HG03432 (cell line): ENCODE data around the gene ALDH18A1.
A peak's percentile ranks its signal among the peaks of the same experiment; 100 is the strongest.

Experiments
- ATAC-seq: cut with Tn5 transposase; IDR thresholded peaks from one replicate; pipeline ENCODE4 v1.9.1; 2021; ENCODE audit warnings: mild to moderate bottlenecking, moderate library complexity; ENCODE audit not compliant: unreplicated experiment

The ALDH18A1 gene

DNA sequence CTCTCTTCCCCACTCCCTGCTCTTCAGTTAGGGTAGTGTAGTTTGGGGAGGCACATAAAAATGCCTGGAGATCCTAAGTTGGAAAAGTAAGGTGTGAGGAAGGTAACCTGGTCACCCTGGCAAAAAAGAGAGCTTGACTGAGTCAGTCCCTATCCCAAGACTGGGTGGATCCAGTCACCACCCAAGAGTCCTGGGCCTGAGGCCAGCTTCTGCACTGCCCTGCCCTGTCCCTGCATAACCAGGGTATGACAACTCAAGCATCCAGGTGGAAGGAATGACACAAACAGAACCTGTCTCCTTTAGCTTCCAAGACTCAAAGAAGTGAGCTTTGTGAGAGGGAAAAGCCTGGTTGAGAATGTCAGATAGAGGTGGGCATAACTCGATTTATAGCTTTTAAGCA lies 68.5 kb downstream of the ALDH18A1 start:
- ATAC-seq: no peak

DNA sequence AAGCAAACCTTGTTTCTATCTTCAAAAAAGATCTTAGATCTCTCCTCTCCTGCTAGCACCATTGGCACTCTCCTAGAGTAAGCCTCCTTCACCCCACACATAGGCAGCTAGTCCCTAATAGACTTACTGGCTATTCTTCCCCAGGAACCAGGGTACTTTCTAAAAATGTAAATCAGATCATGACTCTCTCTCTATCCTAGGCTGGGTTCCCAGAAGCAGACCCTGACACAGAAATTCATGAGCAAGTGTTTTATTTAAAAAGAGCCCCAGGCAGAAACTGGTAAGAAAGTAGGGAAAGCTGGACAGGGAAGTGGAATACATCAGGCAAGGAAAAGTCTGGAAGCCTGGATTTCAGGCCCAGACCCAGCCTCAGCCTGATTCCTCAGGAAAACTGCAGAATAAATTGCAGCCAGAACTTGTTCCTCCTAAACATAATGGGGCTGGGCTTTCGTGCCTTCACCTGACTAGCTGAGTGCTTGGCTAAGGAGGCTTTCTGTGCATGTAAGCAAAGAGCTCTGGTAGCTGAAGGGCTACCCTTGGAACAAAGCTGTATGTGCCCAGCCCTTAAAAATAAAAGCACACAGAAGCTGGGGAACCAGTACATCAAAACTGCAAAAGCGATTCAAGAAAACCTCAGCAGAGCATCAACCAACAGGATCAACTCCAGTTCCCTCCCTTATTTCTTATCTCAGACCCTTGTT lies 76.5 kb downstream of the ALDH18A1 start:
- no peak for ATAC-seq

DNA sequence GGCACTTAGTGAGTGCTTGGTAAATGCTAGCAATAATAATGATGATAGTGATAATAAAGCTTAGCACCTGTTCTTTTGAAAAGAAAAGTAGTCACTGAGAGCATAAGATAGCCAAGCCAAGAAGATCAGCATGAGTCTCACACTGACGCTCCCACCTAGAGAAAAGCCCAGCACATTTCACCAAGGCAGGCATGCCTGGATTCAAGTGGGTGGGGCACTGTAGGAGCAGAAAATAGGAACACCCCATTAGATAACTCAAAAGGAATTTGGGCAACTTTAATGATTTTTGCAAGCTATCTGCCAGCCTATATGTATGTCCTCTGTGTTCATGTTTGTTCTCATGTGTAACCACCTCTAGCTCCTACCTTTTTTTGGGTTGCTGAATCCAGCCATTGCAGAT lies 77.2 kb downstream of the ALDH18A1 start:
- no peak for ATAC-seq

DNA sequence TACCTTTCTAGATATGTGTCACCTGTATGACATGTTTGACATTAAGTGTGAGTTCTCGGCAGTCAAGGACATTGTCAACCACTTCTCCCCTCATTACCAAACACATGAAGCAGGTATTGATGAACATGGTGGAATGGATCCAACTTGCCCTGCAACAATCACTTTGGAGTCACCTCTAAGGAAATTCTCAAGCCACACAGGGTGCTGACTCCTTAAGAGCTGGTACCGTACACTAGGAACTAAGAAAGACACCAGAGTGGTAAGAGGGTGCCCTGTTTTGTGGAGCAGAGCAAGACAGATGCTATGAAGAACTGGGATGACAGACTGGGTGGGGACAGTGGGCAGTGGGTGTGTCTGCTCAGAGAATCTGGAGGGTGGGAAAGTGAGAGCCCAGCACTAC lies 77.9 kb downstream of the ALDH18A1 start:
- no peak for ATAC-seq

DNA sequence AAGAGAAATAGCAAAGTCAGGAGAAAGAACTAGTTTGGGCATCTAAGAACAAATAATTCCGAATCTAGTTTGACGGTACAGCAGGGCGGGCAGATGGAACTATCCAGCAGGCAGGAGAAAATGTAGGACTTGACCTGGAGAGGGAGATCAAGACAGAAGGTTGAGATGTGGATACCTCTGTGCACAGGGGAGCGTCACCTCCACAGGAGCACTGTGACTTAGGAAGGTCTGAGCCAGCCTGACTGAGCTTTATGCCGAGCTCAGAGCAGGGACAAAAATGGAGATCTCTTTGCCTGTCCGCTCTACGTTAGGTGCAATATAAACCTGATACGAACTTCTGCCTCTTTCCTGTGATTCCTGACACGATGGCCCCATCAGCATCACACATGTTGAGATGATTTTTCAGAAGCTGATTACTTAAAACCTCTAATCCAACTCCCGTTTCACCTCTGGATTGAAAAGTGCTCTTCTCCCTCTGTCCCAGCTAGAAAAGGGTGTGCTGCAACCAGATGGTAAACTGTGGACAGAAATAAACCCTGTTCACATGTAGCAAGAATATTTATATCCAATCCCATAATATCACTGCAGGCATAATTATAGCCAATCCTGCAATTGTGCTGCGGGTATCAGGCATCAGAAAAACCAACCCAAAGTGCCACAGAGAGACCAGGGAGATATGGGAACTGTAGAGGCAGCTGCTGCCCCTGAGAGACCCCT lies 81.7 kb downstream of the ALDH18A1 start:
- ATAC-seq: no peak

DNA sequence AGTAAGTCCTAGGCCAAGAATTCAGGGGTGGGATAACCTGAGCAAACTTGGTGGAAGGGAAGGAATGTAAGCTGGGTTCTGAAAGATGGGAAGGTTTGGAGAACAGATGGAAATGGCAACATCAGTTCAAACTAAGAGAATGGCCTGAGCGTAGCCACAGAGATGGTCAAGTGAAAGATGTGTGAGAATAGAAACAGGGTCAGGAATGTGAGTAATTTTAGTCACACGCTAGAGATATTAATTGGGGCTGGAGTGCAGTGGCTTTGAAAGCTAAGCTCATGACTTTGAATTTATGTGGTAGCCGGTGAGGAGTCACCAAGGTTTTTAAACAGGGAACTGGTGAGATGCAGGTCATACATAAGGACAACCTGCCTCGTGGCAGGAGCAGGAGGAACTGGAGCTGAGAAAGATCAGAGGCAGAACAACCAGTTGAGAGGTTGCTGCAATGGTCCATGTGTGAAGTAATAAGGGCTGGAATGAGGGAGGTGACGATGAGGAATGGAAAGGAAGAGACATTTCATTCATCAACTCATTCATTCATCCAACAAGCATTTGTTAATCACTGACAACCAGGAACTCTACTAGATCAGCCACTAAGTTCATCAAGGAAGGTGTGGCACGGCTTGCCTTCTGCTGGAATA lies 82.4 kb downstream of the ALDH18A1 start:
- no peak for ATAC-seq

DNA sequence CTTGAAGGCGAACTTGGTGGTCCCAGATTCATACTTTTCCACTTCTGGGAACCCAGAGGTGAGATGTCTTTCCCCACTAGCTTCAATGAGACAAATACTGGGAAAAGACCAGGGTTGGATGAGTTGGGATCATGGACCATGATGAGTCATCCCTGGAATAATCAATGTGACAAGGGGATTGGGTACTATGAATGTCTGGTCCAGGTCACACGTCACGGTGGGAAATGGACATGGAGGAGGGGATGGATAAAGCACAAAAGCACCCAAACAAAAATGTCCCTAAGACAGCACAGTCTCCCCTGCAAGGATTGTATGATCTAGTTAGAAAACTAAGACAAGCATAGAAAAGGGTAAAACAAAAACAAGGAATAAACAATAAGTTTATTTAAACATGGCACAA lies 83.0 kb downstream of the ALDH18A1 start:
- no peak for ATAC-seq

DNA sequence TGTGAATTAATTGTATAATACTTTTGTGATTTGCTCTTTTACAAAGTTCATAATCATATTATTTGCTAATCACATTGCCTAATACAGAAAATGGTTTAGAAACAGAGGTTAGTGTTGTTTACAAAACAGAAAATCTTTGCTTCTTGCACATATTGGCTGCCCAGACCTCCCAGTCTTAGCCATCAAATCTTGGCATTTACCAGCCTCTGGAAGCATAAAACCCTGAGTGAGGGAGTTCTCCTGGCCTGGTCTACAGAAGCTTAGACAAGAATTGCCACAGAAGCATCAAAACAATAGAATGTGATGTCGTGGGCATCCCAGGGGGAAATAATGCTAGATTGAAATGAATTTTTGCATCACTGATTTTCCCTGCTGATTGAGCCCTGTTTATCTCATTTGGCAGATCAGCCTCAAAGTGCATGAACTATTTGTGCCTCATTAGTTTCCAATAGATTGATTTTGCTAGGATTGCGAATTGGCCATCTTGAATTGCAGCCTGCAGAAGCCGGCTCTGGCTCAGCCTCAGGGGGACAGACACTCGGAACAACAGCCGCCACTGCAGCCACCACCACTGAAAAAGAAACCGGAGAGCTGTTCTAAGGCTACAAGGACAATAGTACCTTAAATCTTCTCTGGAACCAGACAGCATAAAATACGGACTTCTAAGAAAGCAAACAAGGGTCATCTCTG lies 84.2 kb downstream of the ALDH18A1 start:
- ATAC-seq: no peak

DNA sequence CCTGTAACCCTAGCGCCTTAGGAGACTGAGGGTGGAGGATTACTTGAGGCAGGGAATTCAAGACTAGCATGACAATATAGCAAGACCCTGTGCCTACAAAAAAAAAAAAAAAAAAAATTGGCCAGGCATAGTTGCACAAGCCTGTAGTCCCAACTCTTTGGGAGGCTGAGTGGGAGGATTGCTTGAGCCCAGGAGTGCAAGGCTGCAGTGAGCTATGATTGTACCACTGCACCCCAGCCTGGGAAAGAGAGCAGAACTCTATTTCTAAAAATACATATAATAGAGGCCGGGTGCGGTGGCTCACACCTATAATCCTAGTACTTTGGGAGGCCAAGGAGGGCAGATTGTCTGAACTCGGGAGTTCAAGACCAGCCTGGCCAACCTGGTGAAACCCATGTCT lies 85.1 kb downstream of the ALDH18A1 start:
- ATAC-seq: no peak

DNA sequence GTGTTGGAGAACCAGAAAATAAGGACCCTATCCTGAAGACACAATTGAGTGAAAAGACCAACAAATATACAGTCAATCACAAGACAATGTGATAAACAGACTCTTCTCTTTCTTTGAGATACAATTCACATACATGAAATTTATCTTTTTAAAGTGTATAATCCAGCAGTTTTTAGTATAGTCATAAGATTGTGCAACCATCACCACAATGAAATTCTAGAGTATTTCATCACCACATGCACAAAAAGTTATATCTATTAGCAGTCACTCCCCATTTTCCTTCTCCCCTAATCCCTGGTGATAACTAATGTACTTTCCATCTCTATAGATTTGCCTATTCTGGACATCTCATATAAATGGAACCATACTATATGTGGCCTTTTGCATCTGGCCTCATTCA lies 87.1 kb downstream of the ALDH18A1 start:
- no peak for ATAC-seq

DNA sequence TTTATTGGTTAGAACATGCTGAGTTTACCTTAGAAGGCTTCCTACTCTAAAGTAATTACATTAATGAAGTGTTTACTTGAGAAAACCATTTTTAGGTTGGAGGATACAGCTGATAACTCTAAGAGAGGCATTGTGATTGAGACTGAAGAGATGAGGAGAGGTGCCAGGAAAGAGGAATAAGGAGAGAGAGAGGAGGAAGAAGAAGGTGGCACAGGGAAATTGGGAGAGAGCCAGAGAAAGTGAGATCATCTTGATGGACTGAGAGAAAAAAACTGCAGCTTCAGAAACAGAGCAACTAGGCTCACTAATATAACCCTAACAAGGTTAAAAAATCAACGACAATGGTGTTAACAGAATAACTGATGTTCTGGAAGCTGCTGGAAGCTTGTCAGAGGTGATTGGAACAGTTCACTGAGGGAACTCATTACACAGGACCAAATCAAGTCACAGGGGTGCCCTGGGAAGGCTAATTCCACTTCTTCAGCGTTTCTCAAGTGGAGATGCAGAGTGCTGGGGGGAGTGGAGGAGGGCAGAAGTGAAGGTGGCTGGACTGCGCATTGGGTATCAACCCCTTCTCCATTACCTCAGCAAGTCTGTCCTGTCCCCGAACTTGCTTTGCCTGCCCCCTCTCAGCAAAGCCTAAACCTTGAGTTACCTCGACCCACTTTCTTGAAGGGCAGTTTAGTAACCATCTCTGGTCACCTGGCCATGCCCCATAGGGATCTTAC lies 88.4 kb downstream of the ALDH18A1 start:
- ATAC-seq: no peak

DNA sequence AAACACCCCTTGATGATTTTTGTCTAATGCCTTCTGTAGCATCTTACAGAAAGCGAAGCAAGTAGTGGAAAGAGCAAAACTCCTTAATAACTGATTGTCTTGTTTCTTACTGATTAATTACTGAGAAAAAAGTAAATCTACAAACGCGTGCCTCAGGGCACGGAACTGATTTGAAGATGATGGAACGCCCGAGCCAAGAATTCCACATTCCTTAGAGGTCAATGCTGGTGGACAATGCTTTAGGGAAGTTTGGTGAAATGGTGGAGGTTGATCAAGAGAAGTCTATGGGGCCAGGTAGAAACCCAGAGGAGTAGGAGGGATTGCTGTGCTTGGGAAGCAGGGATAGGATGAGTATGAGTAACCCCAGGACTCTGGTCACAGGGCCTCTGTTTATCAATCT lies 90.4 kb downstream of the ALDH18A1 start:
- no peak for ATAC-seq

DNA sequence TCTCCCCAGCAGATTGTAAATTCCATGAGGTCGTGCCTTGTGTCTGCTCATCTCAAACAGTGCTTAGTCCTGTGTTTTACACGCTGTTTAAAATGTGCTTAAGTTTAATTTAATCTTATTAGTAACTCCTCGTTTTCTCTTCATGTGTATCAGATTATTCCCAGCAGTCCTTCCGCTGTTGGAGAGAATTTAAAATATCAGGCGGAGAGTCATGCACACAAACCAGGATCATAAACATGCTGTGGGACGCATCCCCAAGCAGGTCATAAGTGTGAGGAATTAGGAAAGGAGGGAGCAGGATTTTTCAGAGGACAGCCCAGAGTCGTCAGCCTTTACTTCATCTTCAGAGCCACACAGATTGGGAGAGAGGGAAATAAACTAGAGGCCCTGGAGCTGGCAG lies 91.2 kb downstream of the ALDH18A1 start:
- no peak for ATAC-seq

DNA sequence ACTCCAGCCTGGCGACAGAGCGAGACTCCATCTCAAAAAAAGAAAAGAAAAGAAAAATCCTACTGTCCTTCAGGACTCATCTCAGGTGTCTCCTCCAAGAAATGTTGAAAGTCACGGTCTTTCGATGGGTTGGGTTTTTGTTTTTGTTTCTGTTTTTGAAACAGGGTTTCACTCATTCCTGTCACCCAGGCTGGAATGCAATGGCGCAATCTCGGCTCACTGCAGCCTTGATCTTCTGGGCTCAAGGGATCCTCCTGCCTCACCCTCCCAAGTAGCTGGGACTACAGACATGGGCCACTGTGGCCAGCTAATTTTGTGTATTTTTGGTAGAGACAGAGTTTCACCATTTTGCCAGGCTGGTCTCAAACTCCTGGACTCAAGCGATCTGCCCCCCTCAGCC lies 92.2 kb downstream of the ALDH18A1 start:
- no peak for ATAC-seq

DNA sequence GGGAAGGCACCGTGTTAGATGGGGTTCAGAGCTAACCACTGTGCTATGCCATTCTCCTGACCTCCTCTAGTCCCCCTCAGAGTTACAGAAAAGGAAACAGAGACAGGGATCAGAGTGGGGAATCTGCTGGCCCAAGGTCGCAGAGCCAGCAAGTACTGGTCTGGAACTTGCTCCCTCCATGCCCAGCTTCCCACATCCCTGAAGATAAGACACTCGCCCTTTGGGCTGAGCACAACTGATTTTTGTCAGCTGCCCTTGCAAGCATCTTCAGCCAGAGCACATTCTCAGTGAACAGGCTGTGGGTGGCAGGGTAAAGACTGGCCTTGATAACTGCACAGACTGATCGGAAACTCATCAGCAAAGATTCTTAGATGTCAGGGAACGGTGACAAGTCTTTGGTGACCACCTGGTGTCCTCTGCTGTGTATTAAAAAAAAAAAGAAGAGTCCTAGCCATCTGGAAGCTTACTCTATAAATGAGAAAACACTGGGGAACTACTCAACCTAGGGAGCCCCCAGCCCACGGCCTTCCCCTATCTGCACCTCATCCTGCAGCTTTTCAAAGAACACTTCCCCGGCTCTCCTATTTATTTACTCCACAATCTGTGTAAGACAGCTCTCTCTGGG lies 94.1 kb downstream of the ALDH18A1 start:
- no peak for ATAC-seq

DNA sequence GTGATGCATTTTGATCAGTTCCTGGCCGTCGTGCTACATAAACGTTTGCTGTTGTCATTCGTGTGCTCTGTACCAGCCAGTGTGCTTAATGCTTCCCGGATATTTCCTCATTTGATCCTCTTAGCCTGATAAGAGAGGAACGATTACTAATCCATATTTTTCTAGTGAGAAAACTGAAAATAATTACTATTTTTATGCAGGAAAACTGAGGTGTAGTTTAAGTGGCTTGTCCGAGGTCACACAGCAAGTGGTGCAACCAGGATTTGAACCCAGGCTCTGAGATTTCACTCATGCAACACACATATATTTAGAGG lies 94.7 kb downstream of the ALDH18A1 start:
- no peak for ATAC-seq

DNA sequence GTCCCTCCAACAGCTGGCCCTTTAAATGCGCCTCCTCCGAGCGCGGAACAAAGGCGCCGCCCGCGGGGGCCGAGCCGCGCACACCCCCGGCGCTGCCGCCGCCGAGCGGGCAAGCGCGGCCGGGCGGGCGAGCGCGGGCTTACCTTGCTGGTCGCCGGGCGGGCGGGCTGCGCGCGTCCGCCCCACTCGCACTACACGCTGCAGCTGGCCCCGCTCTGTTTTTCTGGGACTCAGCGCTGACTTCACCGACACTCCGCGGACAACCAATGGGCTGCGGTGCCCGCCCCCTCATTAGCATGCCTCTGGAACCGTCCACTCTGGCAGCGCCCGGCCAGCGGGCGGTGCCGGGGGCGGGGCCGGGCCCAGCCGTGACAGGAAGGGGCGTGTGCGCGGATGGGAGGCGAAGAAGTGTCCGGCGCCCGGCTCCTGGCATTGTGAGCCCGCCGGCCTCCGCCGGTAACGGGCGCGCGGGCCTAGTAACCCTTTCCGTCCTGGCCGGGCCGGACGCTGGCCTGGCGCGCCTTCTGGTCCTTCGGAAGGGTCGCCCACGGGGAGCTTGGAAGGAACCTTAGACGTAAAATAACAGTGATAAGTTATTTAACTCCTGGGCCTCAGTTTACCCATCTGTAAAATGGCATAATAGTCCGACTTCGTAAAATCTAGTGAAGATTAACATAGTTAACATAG lies 95.2 kb downstream of the ALDH18A1 start, which contains the start of gene SORBS1:
TSS of gene SORBS1 (minus strand) at position 195 of the 687 bp plus-strand sequence. CDS start 120,236 bp downstream, outside the sequence.
- ATAC-seq: peak; percentile 100

DNA sequence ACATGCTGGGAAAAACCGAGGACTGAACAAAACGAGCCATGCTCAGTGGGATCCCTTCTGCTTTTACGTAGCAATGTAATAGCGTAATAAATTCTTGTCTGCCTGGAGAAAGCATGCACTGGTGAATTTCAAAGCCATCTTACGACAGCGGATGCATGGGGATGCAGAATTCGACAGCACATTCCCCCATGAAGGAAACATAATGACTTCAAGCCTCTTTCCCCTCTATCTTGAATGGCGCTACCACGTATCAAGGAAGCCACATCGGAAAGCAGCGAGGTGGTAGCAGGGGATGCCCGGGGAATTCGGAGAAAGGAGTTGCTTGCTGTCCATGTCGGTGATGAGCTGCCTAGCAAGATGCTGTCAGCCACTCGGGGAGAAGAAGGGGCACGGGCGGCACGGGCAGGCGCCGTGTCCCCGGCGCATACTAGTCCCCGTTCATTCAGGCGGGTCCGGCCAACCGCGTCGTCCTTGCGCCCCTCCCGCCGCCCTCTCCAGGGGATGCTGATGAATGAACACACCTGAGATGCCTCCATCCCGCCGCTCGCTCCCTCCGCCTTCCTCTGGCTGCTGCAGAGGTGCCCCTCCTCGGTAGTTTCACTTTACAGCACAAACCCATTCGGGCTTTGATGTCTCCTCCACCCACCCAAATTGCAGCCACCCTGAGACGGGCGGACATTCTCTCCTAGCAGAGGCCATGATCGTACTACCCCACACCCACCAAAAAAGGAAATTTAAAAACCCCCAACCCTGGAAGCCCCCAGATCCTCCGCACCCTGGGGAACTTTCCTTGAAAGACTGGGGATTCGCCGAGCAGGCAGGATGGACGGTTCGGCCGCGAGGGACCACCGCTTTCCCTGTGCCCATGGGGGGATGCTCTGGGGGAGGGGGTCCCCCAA lies 96.0 kb downstream of the ALDH18A1 start:
- peak; percentile 24 for ATAC-seq

DNA sequence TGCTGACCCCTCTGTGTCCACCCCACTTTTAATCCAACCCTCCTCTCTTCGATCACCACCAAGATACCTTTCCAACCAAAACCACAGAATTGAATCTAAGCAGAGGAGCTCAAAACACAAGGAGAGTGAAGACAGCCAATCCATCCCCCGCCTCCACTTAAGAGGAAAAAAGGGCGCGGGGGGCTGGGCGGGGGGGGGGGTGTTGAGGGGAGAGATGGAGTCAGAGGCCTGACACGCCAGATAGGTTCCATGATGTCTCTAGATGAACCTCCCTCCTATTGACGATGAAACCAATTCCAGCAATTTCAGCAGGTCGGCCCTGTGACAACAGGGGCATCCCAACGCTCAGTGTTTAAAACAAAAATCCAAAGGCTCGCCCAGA lies 96.6 kb downstream of the ALDH18A1 start:
- no peak for ATAC-seq
